Bronchial epithelial cell (primary cell): ENCODE data around the gene C21orf91. TPM values are rescaled to one million over a fixed set of nuclear protein-coding genes. Genes with fewer than 3 reads are reported as not detected.

Experiments
- DNase-seq: peaks from one replicate; pipeline ENCODE4 v3.0.0-alpha.2; 2010; ENCODE audit warnings: low read depth
- FAIRE-seq: peaks from 2 replicates; lab custom pipeline; 2011; peaks lifted over from hg19 to GRCh38; lab: Jason Lieb, UNC
- H3K27me3 ChIP-seq: 2 replicates; pipeline ENCODE4 v1.5.1; 2011; ENCODE audit warnings: low read length; ENCODE audit not compliant: control insufficient read depth, insufficient read depth
- H3K36me3 ChIP-seq: 2 replicates; pipeline ENCODE4 v1.5.1; 2011; ENCODE audit warnings: low read length; ENCODE audit not compliant: control insufficient read depth, insufficient read depth
- H3K4me3 ChIP-seq: 2 replicates; pipeline ENCODE4 v1.5.1; 2011; ENCODE audit warnings: mild to moderate bottlenecking, low read depth, low read length, control low read depth
- CTCF ChIP-seq: IDR thresholded peaks from 2 replicates; pipeline ENCODE4 v1.5.1; 2011; ENCODE audit warnings: mild to moderate bottlenecking, moderate library complexity, low read length, control low read depth, inconsistent platforms; ENCODE audit not compliant: insufficient read depth, severe bottlenecking
- total RNA-seq: library from RNA; depleted of rRNA; stranded (reverse); fragments of >200 nt; gene quantifications from 2 replicates; pipeline ENCODE4 v1.2.1, GENCODE V29; 2014

C21orf91 gene
- total RNA-seq, 1 donor from 2014 or later: 6.6 TPM

DNA sequence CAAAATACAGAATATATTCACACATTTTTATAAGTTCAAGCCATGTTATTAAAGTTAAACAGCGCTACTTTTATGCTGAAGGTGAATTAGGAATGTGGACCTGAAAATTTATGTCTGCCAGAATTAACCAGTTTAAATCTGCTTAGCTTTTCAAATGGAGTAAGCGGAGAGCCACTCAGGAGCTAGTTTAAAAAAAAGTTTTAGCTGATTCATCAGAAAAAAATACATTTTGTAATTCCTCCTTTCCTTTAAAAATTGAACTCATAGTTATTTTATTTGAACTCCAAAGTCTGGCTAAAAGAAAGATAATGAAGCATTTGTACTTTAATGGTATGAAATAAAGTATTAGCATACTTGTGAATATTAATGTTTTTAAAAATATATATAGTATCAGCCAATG is 21.2 kb downstream of the C21orf91 start:
- FAIRE-seq: no peak

DNA sequence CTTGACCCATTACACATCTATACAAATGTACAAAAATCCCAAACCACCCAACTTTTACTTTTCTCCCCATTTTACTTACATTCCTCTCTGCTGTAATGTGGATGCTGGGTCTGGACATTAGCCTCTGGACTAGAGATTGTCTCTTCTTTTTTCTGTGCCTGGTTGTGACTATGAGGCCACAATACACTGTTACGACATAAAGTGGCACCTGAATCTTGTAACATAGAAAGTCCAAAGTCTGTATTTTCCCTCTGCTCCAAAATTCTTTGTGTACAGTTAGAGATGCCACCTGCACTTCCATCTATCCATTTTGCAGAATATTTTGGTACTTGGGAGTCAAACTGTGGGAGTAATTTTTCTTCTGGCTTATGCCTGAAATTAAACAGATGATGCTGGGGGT is 22.7 kb downstream of the C21orf91 start:
- no peak for FAIRE-seq
- DNase-seq: no peak
- Histone ChIP-seq H3K4me3 (no peak overlapping the region), H3K36me3 (peaks cover 2% of the 10 kb centered on the region), H3K27me3 (no peaks in the 10 kb centered on the region)
- no peak for TF ChIP-seq CTCF

More for the DNA sequence above, 21.2 kb downstream of the C21orf91 start:
- Histone ChIP-seq H3K36me3 (peaks cover 2% of the 10 kb centered on the region), H3K27me3 (no peaks in the 10 kb centered on the region), H3K4me3 (no peak overlapping the region)
- no peak for DNase-seq
- no peak for TF ChIP-seq CTCF

- FAIRE-seq (no peak), DNase-seq (no peak)
- Histone ChIP-seq H3K4me3 (no peak overlapping the region), H3K27me3 (no peaks in the 10 kb centered on the region), H3K36me3 (peaks cover 2% of the 10 kb centered on the region)
- no peak for TF ChIP-seq CTCF
These were observed 23.1 kb downstream of the C21orf91 start for GRCh38 chr21:17796037-17796403.

DNA sequence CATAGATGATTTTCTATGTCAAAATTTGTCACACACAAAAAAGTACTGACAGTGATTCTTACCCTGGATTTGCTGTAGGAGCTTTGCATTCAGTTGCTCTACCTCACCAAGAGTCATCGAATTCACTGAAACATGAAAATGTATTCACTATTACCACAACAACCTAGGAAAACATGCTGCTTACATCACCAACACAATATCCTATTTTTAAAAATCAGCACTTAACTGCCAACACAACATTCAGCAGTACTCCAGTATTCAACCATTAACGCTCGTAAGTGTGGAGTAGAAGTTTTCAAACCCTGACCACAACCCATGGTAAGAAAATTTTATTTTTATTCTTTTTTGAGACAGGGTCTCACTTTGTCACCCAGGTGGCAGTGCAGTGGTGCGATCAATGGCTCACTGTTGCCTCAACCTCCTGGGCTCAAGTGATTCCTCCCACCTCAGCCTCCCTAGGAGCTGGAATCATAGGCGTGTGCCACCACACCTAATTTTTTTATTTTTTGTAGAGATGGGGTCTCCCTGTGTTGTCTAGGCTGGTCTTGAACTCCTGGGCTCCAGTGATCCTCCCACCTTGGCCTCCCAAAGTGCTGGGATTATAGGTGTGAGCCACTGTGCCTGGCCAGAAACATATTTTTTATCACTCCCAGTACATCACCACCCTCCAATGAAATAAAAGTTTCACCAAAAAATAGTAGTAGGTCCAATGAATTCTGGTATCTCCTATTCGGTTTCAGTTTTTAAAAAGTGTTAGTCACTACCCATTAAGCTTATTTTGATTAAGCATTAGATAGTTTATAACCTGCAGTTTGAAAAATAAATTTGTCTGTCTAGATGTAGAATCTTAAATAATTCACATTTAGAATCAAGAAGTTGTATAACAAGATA is 23.8 kb downstream of the C21orf91 start:
- H3K4me3 ChIP-seq: no peak overlapping the region
- TF ChIP-seq CTCF: no peak
- no peaks in the 10 kb centered on the region for H3K27me3 ChIP-seq
- FAIRE-seq (no peak), DNase-seq (no peak)
- H3K36me3 ChIP-seq: peaks cover 2% of the 10 kb centered on the region

DNA sequence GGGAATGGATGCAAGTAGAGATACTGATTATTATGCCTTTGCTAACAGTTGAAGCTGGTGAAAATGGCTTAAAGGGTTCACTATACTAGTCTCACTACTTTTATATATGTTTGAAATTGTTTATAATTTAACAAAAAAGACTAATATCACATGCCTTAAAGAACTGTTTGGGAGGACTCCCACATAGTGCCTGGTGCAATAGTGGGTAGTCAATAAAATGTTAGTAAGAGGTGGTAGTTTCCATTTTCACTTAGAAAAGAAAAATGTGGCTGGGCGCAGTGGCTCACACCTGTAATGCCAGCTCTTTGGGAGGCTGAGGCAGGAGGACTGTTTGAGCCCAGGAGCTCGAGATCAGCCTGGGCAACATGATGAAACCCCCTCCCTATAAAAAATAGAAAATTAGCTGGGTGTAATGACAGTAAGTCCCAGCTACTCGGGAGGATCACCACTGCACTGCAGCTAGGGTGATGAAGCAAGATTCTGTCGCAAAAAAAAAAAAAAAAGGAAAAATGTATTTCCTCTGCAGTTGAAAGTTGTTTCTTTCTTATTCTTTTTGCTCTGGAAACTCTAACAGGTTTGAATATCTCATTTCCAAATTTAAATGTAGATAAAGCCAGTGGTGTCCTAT is 24.5 kb downstream of the C21orf91 start:
- H3K36me3 ChIP-seq: peaks cover 2% of the 10 kb centered on the region
- DNase-seq (no peak), FAIRE-seq (no peak)
- H3K27me3 ChIP-seq: no peaks in the 10 kb centered on the region
- no peak for TF ChIP-seq CTCF
- no peak overlapping the region for H3K4me3 ChIP-seq
